ENCODE data around the gene COX8A.

Gene COX8A

GRCh38 chr11:64018310-64018709 lies 43.9 kb downstream of the COX8A start:
- TF ChIP-seq EZH2 (optimal IDR thresholded peaks at IDR 0.05; ENCODE audit: low read depth, low read length), result no peak
- TF ChIP-seq CTCF (IDR thresholded peaks at IDR 0.05; ENCODE audit: low read length), result no peak
- no peak for TF ChIP-seq EZH2phosphoT487 (IDR thresholded peaks at IDR 0.05; ENCODE audit: low read length)
- Histone ChIP-seq H2AFZ (ENCODE audit: low read length) (no peak overlapping the region), H3K9ac (ENCODE audit: low read length) (no peak overlapping the region), H3K36me3 (replicated peaks; ENCODE audit: insufficient read depth, low read length) (no peaks in the 10 kb centered on the region), H4K20me1 (ENCODE audit: insufficient read depth, low read length) (no peaks in the 10 kb centered on the region), H3K79me2 (ENCODE audit: low read length) (no peaks in the 10 kb centered on the region), H3K4me3 (ENCODE audit: low read length) (no peak overlapping the region), H3K27me3 (replicated peaks; ENCODE audit: insufficient read depth, low read length) (no peaks in the 10 kb centered on the region), H3K27ac (ENCODE audit: low read length) (no peak overlapping the region), H3K4me1 (ENCODE audit: low read length) (no peaks in the 10 kb centered on the region), H3K9me2 (replicated peaks; ENCODE audit: insufficient read depth, low read length) (no peaks in the 10 kb centered on the region), H3K9me3 (replicated peaks; ENCODE audit: insufficient read depth, low read length) (no peaks in the 10 kb centered on the region), H3K4me2 (ENCODE audit: low read depth, low read length) (no peak overlapping the region), H3F3A (ENCODE audit: insufficient read depth, low read length) (no peaks in the 10 kb centered on the region)
- no peak for DNase-seq

- no peak for TF ChIP-seq CTCF (IDR thresholded peaks at IDR 0.05; ENCODE audit: low read length)
- TF ChIP-seq EZH2phosphoT487 (IDR thresholded peaks at IDR 0.05; ENCODE audit: low read length), result no peak
- TF ChIP-seq EZH2 (optimal IDR thresholded peaks at IDR 0.05; ENCODE audit: low read depth, low read length), result no peak
- H3K27me3 ChIP-seq (replicated peaks; ENCODE audit: insufficient read depth, low read length), result no peaks in the 10 kb centered on the region
- H3K9me2 ChIP-seq (replicated peaks; ENCODE audit: insufficient read depth, low read length), result no peaks in the 10 kb centered on the region
- no peak overlapping the region for H3K9ac ChIP-seq (ENCODE audit: low read length)
- H3K27ac ChIP-seq (ENCODE audit: low read length), result no peak overlapping the region
- H3K4me1 ChIP-seq (ENCODE audit: low read length), result no peaks in the 10 kb centered on the region
- H3F3A ChIP-seq (ENCODE audit: insufficient read depth, low read length), result no peaks in the 10 kb centered on the region
- no peak overlapping the region for H3K4me3 ChIP-seq (ENCODE audit: low read length)
- H4K20me1 ChIP-seq (ENCODE audit: insufficient read depth, low read length), result no peaks in the 10 kb centered on the region
- no peak overlapping the region for H2AFZ ChIP-seq (ENCODE audit: low read length)
- H3K79me2 ChIP-seq (ENCODE audit: low read length), result no peaks in the 10 kb centered on the region
- H3K9me3 ChIP-seq (replicated peaks; ENCODE audit: insufficient read depth, low read length), result no peaks in the 10 kb centered on the region
- H3K4me2 ChIP-seq (ENCODE audit: low read depth, low read length), result no peak overlapping the region
- DNase-seq, result no peak
- no peaks in the 10 kb centered on the region for H3K36me3 ChIP-seq (replicated peaks; ENCODE audit: insufficient read depth, low read length)
Measured at GRCh38 chr11:64019106-64020037, 45.0 kb downstream of the COX8A start.

- no peaks in the 10 kb centered on the region for H3K27me3 ChIP-seq (replicated peaks; ENCODE audit: insufficient read depth, low read length)
- H3K79me2 ChIP-seq (ENCODE audit: low read length), result no peaks in the 10 kb centered on the region
- H3K4me1 ChIP-seq (ENCODE audit: low read length), result no peaks in the 10 kb centered on the region
- no peaks in the 10 kb centered on the region for H3F3A ChIP-seq (ENCODE audit: insufficient read depth, low read length)
- DNase-seq, result no peak
- H3K4me3 ChIP-seq (ENCODE audit: low read length), result no peak overlapping the region
- H3K36me3 ChIP-seq (replicated peaks; ENCODE audit: insufficient read depth, low read length), result no peaks in the 10 kb centered on the region
- H3K4me2 ChIP-seq (ENCODE audit: low read depth, low read length), result no peak overlapping the region
- H2AFZ ChIP-seq (ENCODE audit: low read length), result no peak overlapping the region
- no peaks in the 10 kb centered on the region for H3K9me2 ChIP-seq (replicated peaks; ENCODE audit: insufficient read depth, low read length)
- H3K9ac ChIP-seq (ENCODE audit: low read length), result no peak overlapping the region
- TF ChIP-seq EZH2phosphoT487 (IDR thresholded peaks at IDR 0.05; ENCODE audit: low read length) (no peak), CTCF (IDR thresholded peaks at IDR 0.05; ENCODE audit: low read length) (no peak), EZH2 (optimal IDR thresholded peaks at IDR 0.05; ENCODE audit: low read depth, low read length) (no peak)
- no peaks in the 10 kb centered on the region for H4K20me1 ChIP-seq (ENCODE audit: insufficient read depth, low read length)
- no peaks in the 10 kb centered on the region for H3K9me3 ChIP-seq (replicated peaks; ENCODE audit: insufficient read depth, low read length)
- H3K27ac ChIP-seq (ENCODE audit: low read length), result no peak overlapping the region
Measured at GRCh38 chr11:64020976-64021756, 46.7 kb downstream of the COX8A start.
